Measurements from ENCODE around the gene APH1A. TPM values are rescaled to one million over a fixed set of nuclear protein-coding genes. Genes with fewer than 3 reads are reported as not detected.

APH1A gene
- total and polyA plus RNA-seq, 2 of the 13 experiments (the other 11 are each of a cell fraction or from before 2014, with no cell fraction given), result 114 to 130 TPM

DNA sequence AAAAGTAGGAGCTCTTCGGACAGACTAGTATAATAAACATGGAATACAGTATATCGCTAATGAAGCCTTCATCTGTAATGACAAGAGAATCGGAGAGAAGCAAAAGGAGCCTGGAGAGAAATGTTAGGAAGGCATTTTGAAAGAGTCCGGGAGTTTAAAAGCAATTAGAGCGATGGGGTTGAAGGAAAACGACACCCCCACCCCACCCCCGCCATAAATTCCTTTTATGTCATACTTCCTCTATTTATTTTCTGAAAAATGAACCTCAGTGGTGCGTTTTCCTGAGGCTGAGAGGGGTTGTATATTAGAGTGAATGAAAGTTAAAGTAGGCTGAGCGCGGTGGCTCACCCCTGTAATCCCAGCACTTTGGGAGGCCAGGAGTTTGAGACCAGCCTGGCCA, 635 bp upstream of the APH1A start:
- intact Hi-C loops (cut with micrococcal nuclease; ENCODE audit: unreplicated experiment), result no loop called here
- ChIA-PET CTCF (ENCODE audit: low intra/inter-chr PET ratio, low total read pairs) (interaction anchor here (1.3 kb wide), 1 partner anchor 14 kb away, joined by 3 read pairs; no protein-coding TSS in a partner anchor), POLR2A (interaction anchor here (1.0 to 2.1 kb wide), 5 partner anchors 9 to 95 kb away, joined by 7 to 32 read pairs (median 10); partner anchors contain the start of genes CA14, PRPF3 and RPRD2)
- Histone ChIP-seq H3K4me2 (ENCODE audit: low read depth, low read length) (peak overlapping the region; percentile 86), H3K36me3 (replicated peaks in 1 of 2; ENCODE audit: control insufficient read depth in 1 of 2, insufficient read depth in 2 of 2, low read length in 2 of 2) (peaks cover 7 to 24% of the 10 kb centered on the region in 2 experiments; a peak in 4 of 5 replicates), H3K27me3 (ENCODE audit: control insufficient read depth in 1 of 2, insufficient read depth in 2 of 2, low read length in 2 of 2) (no peaks in the 10 kb centered on the region), H3K9ac (ENCODE audit: insufficient read depth, low read depth, low read length) (no peak overlapping the region), H4K20me1 (ENCODE audit: insufficient read depth, low read length) (no peaks in the 10 kb centered on the region), H3K4me3 (replicated peaks in 1 of 3; ENCODE audit: insufficient read depth in 1 of 3, low read depth in 2 of 3, low read length in 3 of 3) (peak overlapping the region; percentile 88; a peak in 5 of 6 replicates), H2AFZ (ENCODE audit: low read length) (peak overlapping the region; percentile 73), H3K4me1 (ENCODE audit: insufficient read depth, low read length) (peaks cover 24% of the 10 kb centered on the region), H3K79me2 (ENCODE audit: insufficient read depth, low read length) (peaks cover 21% of the 10 kb centered on the region), H3K27ac (ENCODE audit: extremely low read length, insufficient read depth, low read length) (peak overlapping the region; percentile 30), H3K9me3 (ENCODE audit: low read length) (no peaks in the 10 kb centered on the region)
- no peak for DNase-seq (ENCODE audit: low spot score)
- no peak for FAIRE-seq
- in situ Hi-C loops (cut with HindIII; ENCODE audit: extremely low pct_ligation_motif_present, low pct_unique_long_range_greater_than_20kb), result no loop called here
- WGBS (ENCODE audit: low lambda C conversion rate), result 75% methylated on average over 10 of the region's 10 CpGs
- TF ChIP-seq, protein P1, sequence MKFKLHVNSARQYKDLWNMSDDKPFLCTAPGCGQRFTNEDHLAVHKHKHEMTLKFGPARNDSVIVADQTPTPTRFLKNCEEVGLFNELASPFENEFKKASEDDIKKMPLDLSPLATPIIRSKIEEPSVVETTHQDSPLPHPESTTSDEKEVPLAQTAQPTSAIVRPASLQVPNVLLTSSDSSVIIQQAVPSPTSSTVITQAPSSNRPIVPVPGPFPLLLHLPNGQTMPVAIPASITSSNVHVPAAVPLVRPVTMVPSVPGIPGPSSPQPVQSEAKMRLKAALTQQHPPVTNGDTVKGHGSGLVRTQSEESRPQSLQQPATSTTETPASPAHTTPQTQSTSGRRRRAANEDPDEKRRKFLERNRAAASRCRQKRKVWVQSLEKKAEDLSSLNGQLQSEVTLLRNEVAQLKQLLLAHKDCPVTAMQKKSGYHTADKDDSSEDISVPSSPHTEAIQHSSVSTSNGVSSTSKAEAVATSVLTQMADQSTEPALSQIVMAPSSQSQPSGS (CRISPR knock-in tag; IDR thresholded peaks at IDR 0.05), result no peak
- TF ChIP-seq HES4 (CRISPR knock-in tag; IDR thresholded peaks at IDR 0.05; ENCODE audit: borderline replicate concordance) (no peak), HOXA9 (CRISPR knock-in tag; IDR thresholded peaks at IDR 0.05; ENCODE audit: borderline replicate concordance) (no peak)
- BruUV-seq (replicated peaks), result TSS peak; percentile 89
- ATAC-seq, result no peak

DNA sequence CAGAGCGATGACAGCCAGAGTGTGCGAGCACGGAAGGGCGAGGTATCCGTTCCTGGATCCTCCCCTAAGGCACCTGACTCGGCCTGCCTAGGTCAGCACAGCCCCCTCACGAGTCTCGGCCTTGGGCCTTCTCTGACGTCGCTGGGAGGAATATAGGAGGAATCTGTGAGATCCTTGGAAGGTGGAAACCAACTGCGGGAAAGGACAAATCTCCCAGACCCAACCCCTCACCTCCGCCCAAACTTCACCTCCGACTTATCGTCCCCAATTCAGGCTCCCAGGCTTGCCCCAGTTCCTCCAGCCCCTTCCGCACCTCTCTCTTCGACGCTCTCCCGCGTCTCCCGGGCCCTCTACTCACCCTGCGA, 494 bp downstream of the APH1A start:
- H3K27me3 ChIP-seq (ENCODE audit: control insufficient read depth in 1 of 2, insufficient read depth in 2 of 2, low read length in 2 of 2), result no peaks in the 10 kb centered on the region
- peak overlapping the region; percentile 66 for H3K27ac ChIP-seq (ENCODE audit: extremely low read length, insufficient read depth, low read length)
- peak overlapping the region; percentile 88 for H3K4me3 ChIP-seq (replicated peaks in 1 of 3; ENCODE audit: insufficient read depth in 1 of 3, low read depth in 2 of 3, low read length in 3 of 3)
- in situ Hi-C loops (cut with HindIII; ENCODE audit: extremely low pct_ligation_motif_present, low pct_unique_long_range_greater_than_20kb) (no loop called here), intact Hi-C loops (cut with micrococcal nuclease; ENCODE audit: unreplicated experiment) (no loop called here)
- H3K79me2 ChIP-seq (ENCODE audit: insufficient read depth, low read length), result peaks cover 21% of the 10 kb centered on the region
- no peaks in the 10 kb centered on the region for H3K9me3 ChIP-seq (ENCODE audit: low read length)
- no peaks in the 10 kb centered on the region for H4K20me1 ChIP-seq (ENCODE audit: insufficient read depth, low read length)
- peaks cover 7 to 26% of the 10 kb centered on the region in 2 experiments; a peak in 4 of 5 replicates for H3K36me3 ChIP-seq (replicated peaks in 1 of 2; ENCODE audit: control insufficient read depth in 1 of 2, insufficient read depth in 2 of 2, low read length in 2 of 2)
- H2AFZ ChIP-seq (ENCODE audit: low read length), result no peak overlapping the region
- POLR2A ChIA-PET, result interaction anchor here (1.0 to 2.1 kb wide), 5 partner anchors 10 to 96 kb away, joined by 7 to 32 read pairs (median 10); partner anchors contain the start of genes CA14, PRPF3 and RPRD2
- CTCF ChIA-PET (ENCODE audit: low intra/inter-chr PET ratio, low total read pairs), result no interaction called here
- BruUV-seq (replicated peaks), result no TSS peak
- WGBS (ENCODE audit: low lambda C conversion rate), result 0% methylated on average over 11 of the region's 21 CpGs
- peak overlapping the region; percentile 86 for H3K4me2 ChIP-seq (ENCODE audit: low read depth, low read length)
- peak overlapping the region; percentile 87 for H3K9ac ChIP-seq (ENCODE audit: insufficient read depth, low read depth, low read length)
- no peak for FAIRE-seq
- ATAC-seq, result peak; percentile 57
- no peak for DNase-seq (ENCODE audit: low spot score)
- peaks cover 24% of the 10 kb centered on the region for H3K4me1 ChIP-seq (ENCODE audit: insufficient read depth, low read length)
- TF ChIP-seq ATAD3A (CRISPR knock-in tag; IDR thresholded peaks at IDR 0.05) (0 out of 2 replicates have a peak, but pooled peaks have one; percentile 61), ZNF776 (CRISPR knock-in tag; IDR thresholded peaks at IDR 0.05) (0 out of 2 replicates have a peak, but pooled peaks have one; percentile 16), ZNF761 (CRISPR knock-in tag; conservative IDR thresholded peaks at IDR 0.05) (no peak), RORA (CRISPR knock-in tag; IDR thresholded peaks at IDR 0.05) (no peak), ZKSCAN5 (CRISPR knock-in tag; IDR thresholded peaks at IDR 0.05) (0 out of 2 replicates have a peak, but pooled peaks have one; percentile 20), ZNF607 (CRISPR knock-in tag; IDR thresholded peaks at IDR 0.05; ENCODE audit: borderline replicate concordance) (peak; percentile 15; the same call in 1 of the 2 replicates), SRY (CRISPR knock-in tag; IDR thresholded peaks at IDR 0.05) (peak; percentile 61; the same call in 1 of the 2 replicates), BORCS8-MEF2B (CRISPR knock-in tag; IDR thresholded peaks at IDR 0.05) (0 out of 2 replicates have a peak, but pooled peaks have one; percentile 25)
- TF ChIP-seq, protein P2, sequence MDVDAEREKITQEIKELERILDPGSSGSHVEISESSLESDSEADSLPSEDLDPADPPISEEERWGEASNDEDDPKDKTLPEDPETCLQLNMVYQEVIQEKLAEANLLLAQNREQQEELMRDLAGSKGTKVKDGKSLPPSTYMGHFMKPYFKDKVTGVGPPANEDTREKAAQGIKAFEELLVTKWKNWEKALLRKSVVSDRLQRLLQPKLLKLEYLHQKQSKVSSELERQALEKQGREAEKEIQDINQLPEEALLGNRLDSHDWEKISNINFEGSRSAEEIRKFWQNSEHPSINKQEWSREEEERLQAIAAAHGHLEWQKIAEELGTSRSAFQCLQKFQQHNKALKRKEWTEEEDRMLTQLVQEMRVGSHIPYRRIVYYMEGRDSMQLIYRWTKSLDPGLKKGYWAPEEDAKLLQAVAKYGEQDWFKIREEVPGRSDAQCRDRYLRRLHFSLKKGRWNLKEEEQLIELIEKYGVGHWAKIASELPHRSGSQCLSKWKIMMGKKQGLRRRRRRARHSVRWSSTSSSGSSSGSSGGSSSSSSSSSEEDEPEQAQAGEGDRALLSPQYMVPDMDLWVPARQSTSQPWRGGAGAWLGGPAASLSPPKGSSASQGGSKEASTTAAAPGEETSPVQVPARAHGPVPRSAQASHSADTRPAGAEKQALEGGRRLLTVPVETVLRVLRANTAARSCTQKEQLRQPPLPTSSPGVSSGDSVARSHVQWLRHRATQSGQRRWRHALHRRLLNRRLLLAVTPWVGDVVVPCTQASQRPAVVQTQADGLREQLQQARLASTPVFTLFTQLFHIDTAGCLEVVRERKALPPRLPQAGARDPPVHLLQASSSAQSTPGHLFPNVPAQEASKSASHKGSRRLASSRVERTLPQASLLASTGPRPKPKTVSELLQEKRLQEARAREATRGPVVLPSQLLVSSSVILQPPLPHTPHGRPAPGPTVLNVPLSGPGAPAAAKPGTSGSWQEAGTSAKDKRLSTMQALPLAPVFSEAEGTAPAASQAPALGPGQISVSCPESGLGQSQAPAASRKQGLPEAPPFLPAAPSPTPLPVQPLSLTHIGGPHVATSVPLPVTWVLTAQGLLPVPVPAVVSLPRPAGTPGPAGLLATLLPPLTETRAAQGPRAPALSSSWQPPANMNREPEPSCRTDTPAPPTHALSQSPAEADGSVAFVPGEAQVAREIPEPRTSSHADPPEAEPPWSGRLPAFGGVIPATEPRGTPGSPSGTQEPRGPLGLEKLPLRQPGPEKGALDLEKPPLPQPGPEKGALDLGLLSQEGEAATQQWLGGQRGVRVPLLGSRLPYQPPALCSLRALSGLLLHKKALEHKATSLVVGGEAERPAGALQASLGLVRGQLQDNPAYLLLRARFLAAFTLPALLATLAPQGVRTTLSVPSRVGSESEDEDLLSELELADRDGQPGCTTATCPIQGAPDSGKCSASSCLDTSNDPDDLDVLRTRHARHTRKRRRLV (CRISPR knock-in tag; IDR thresholded peaks at IDR 0.05), result 0 out of 2 replicates have a peak, but pooled peaks have one; percentile 21

Measured in HepG2 (cell line).